Stomach (tissue), 9 donors: ENCODE measurements around the gene CRISPLD2. TPM values are rescaled to one million over a fixed set of nuclear protein-coding genes. Genes with fewer than 3 reads are reported as not detected.

Experiments used
- DNase-seq, 2 donors: peaks; one replicate each; pipeline versions ENCODE4 v3.0.0 to v3.0.0-alpha.2; 2013 to 2019
- H3K27ac ChIP-seq, 5 donors: fragments of 200-600 bp in 4 of 5; sonication (generic) in 4 of 5; one replicate each; pipeline ENCODE4 v1.5.1; 2013 to 2019; ENCODE audit warnings: mild to moderate bottlenecking in 1 of 5, moderate library complexity in 1 of 5
- H3K27me3 ChIP-seq, 3 donors: fragments of 200-600 bp; sonication (generic); one replicate each; pipeline ENCODE4 v1.5.1; 2017 to 2019; ENCODE audit warnings: mixed run types in 1 of 3
- H3K36me3 ChIP-seq, 4 donors: fragments of 200-600 bp; sonication (generic); 1 replicate in 3 of 4; 2 replicates in 1 of 4; pipeline ENCODE4 v1.5.1; 2016 to 2019
- H3K4me1 ChIP-seq, 4 donors: fragments of 200-600 bp; sonication (generic); one replicate each; pipeline ENCODE4 v1.5.1; 2016 to 2019
- H3K4me3 ChIP-seq, 4 donors: fragments of 200-600 bp; sonication (generic) in 3 of 4; one replicate each; pipeline ENCODE4 v1.5.1; 2016 to 2019; ENCODE audit warnings: mild to moderate bottlenecking in 1 of 4
- H3K9me3 ChIP-seq, 4 donors: fragments of 200-600 bp; sonication (generic); one replicate each; pipeline ENCODE4 v1.5.1; 2016 to 2019
- CTCF ChIP-seq, 7 experiments: fragments of 450-650 bp in 4 of 7; fragments of 200-600 bp in 3 of 7; sonication (generic) in 3 of 7; IDR thresholded peaks; one replicate each; pipeline ENCODE4 v1.5.1; 2016 to 2019; ENCODE audit warnings: antibody characterized with exemption in 7 of 7, control low read depth in 2 of 7, mild to moderate bottlenecking in 1 of 7
- EP300 ChIP-seq: sonication (generic); formaldehyde crosslinking; IDR thresholded peaks from one replicate; pipeline ENCODE4 v1.6.1; 2017; ENCODE audit warnings: antibody characterized with exemption
- POLR2A ChIP-seq, 4 donors: fragments of 450-650 bp; IDR thresholded peaks; one replicate each; pipeline ENCODE4 v1.6.1; 2016; ENCODE audit warnings: antibody characterized with exemption in 4 of 4, control low read depth in 2 of 4, mild to moderate bottlenecking in 1 of 4, moderate library complexity in 1 of 4
- POLR2AphosphoS5 ChIP-seq, 3 donors: sonication (generic); formaldehyde crosslinking; IDR thresholded peaks; one replicate each; pipeline ENCODE4 v1.6.1; 2016; ENCODE audit warnings: antibody characterized with exemption in 3 of 3
- WGBS, 5 donors: extraction: QIAGEN DNeasy Blood & Tissue Kit in 3 of 5; methylation state at CpG; one replicate each; pipeline versions ENCODE4 v1.1.5 to v1.1.7; 2013 to 2018; 5-methylcytosine and 5-hydroxymethylcytosine counted together
- intact Hi-C: fragments of 100-400 bp; cut with DNase I; formaldehyde crosslinking; loops from one replicate; pipeline ENCODE4 v1.15.1; 2023; ENCODE audit warnings: low total_unique reads
- polyA plus RNA-seq, 3 donors: library from polyadenylated mRNA; stranded (reverse); fragments of 200-250 nt; gene quantifications; one replicate each; pipeline ENCODE4 v1.2.3, GENCODE V29; 2013
- total RNA-seq, 5 donors: library from RNA; depleted of rRNA; stranded (reverse); fragments of >200 nt; gene quantifications; one replicate each; pipeline versions ENCODE4 v1.1.0 to v1.2.3, GENCODE V29; 2014 to 2016
- donor health status: healthy with polysubstance abuse.
- donor health status: Bipolar disorder and iron deficiency.
- donor health status: healthy.

CRISPLD2 gene
- total and polyA plus RNA-seq, 8 donors = 18.3 to 242 (median 95.8) TPM

- no peak overlapping the region for H3K27ac ChIP-seq
- 69 to 90% (median 82%) methylated on average over 11 of the region's 11 CpGs for WGBS, 5 donors
- TF ChIP-seq POLR2A (IDR thresholded peaks at IDR 0.05) (no peak), CTCF (IDR thresholded peaks at IDR 0.05) (no peak), POLR2AphosphoS5 (IDR thresholded peaks at IDR 0.05) (no peak), EP300 (no peak)
- no peak overlapping the region for H3K4me3 ChIP-seq
- peaks cover 4 to 34% (median 17%) of the 10 kb centered on the region in 4 donors for H3K4me1 ChIP-seq
- H3K36me3 ChIP-seq = no peaks in the 10 kb centered on the region
- DNase-seq = no peak
- intact Hi-C loops = no loop called here
- H3K9me3 ChIP-seq = no peaks in the 10 kb centered on the region
- peaks cover 0 to 18% (median 0%) of the 10 kb centered on the region in 3 donors for H3K27me3 ChIP-seq
These were observed 97.7 kb downstream of the CRISPLD2 start for GRCh38 chr16:84917492-84917891.

GRCh38 chr16:84918006-84918909 lies 98.5 kb downstream of the CRISPLD2 start:
- intact Hi-C loops = no loop called here

GRCh38 chr16:84919269-84919668 lies 99.5 kb downstream of the CRISPLD2 start:
- peak in 1 of 2 donors; percentile 31 for DNase-seq
- H3K4me3 ChIP-seq = no peak overlapping the region
- peak overlapping the region in 2 of 5 donors; percentile 22 to 62 for H3K27ac ChIP-seq
- intact Hi-C loops = no loop called here
- H3K36me3 ChIP-seq = no peaks in the 10 kb centered on the region
- 56 to 76% (median 68%) methylated on average over 7 of the region's 7 CpGs for WGBS, 5 donors
- TF ChIP-seq CTCF (IDR thresholded peaks at IDR 0.05) (no peak), POLR2A (IDR thresholded peaks at IDR 0.05) (no peak), POLR2AphosphoS5 (IDR thresholded peaks at IDR 0.05) (no peak), EP300 (no peak)
- peaks cover 0 to 18% (median 0%) of the 10 kb centered on the region in 3 donors for H3K27me3 ChIP-seq
- peaks cover 11 to 28% (median 20%) of the 10 kb centered on the region in 4 donors for H3K4me1 ChIP-seq
- H3K9me3 ChIP-seq = no peaks in the 10 kb centered on the region

More at GRCh38 chr16:84918006-84918909, 98.5 kb downstream of the CRISPLD2 start:
- DNase-seq = no peak
- Histone ChIP-seq H3K4me3 (no peak overlapping the region), H3K4me1 (peaks cover 11 to 35% (median 21%) of the 10 kb centered on the region in 4 donors), H3K9me3 (no peaks in the 10 kb centered on the region), H3K36me3 (no peaks in the 10 kb centered on the region), H3K27ac (no peak overlapping the region), H3K27me3 (peaks cover 0 to 18% (median 0%) of the 10 kb centered on the region in 3 donors)
- 76 to 88% (median 87%) methylated on average over 12 to 20 of the region's 20 CpGs for WGBS, 5 donors
- no peak for TF ChIP-seq EP300
- TF ChIP-seq POLR2A (IDR thresholded peaks at IDR 0.05) = no peak
- no peak for TF ChIP-seq CTCF (IDR thresholded peaks at IDR 0.05)
- TF ChIP-seq POLR2AphosphoS5 (IDR thresholded peaks at IDR 0.05) = no peak

GRCh38 chr16:84919708-84920107 lies 99.9 kb downstream of the CRISPLD2 start:
- intact Hi-C loops = no loop called here
- Histone ChIP-seq H3K4me1 (peaks cover 7 to 32% (median 22%) of the 10 kb centered on the region in 4 donors), H3K27me3 (peaks cover 0 to 18% (median 0%) of the 10 kb centered on the region in 3 donors), H3K9me3 (no peaks in the 10 kb centered on the region), H3K4me3 (no peak overlapping the region), H3K36me3 (no peaks in the 10 kb centered on the region), H3K27ac (peak overlapping the region in 3 of 5 donors; percentile 12 to 62 (median 22))
- TF ChIP-seq CTCF (IDR thresholded peaks at IDR 0.05) (no peak), EP300 (no peak), POLR2AphosphoS5 (IDR thresholded peaks at IDR 0.05) (no peak), POLR2A (IDR thresholded peaks at IDR 0.05) (no peak)
- peak in 1 of 2 donors; percentile 46 for DNase-seq
- 65 to 74% (median 68%) methylated on average over 13 of the region's 13 CpGs for WGBS, 5 donors
